Esophagus muscularis mucosa (tissue), 3 donors: Measurements from ENCODE around the gene CCDC170.

Experiments
- CTCF ChIP-seq, 3 experiments: fragments of 200-600 bp in 2 of 3; fragments of 450-650 bp in 1 of 3; sonication (generic) in 2 of 3; IDR thresholded peaks; one replicate each; pipeline ENCODE4 v1.5.1; 2017 to 2019; ENCODE audit warnings: antibody characterized with exemption in 3 of 3, mild to moderate bottlenecking in 2 of 3, moderate library complexity in 1 of 3
- POLR2A ChIP-seq: fragments of 450-650 bp; IDR thresholded peaks from one replicate; pipeline ENCODE4 v1.6.1; 2017; ENCODE audit warnings: antibody characterized with exemption, moderate library complexity, mild to moderate bottlenecking, low read depth

- TF ChIP-seq POLR2A (no peak), CTCF (IDR thresholded peaks at IDR 0.05) (no peak)
Observed at GRCh38 chr6:151544453-151544852, 50.6 kb downstream of the CCDC170 start.
